ENCODE results near the gene PPAN.

GRCh38 chr19:10138879-10139795, 33.0 kb downstream of the PPAN start:
- TF ChIP-seq SETDB1 (IDR thresholded peaks at IDR 0.05; ENCODE audit: insufficient read length, low read length) (no peak), SP2 (tag by site-specific recombination; IDR thresholded peaks at IDR 0.05) (no peak), ZNF223 (tag by site-specific recombination; IDR thresholded peaks at IDR 0.05) (no peak)
- TF ChIP-seq, protein P1, sequence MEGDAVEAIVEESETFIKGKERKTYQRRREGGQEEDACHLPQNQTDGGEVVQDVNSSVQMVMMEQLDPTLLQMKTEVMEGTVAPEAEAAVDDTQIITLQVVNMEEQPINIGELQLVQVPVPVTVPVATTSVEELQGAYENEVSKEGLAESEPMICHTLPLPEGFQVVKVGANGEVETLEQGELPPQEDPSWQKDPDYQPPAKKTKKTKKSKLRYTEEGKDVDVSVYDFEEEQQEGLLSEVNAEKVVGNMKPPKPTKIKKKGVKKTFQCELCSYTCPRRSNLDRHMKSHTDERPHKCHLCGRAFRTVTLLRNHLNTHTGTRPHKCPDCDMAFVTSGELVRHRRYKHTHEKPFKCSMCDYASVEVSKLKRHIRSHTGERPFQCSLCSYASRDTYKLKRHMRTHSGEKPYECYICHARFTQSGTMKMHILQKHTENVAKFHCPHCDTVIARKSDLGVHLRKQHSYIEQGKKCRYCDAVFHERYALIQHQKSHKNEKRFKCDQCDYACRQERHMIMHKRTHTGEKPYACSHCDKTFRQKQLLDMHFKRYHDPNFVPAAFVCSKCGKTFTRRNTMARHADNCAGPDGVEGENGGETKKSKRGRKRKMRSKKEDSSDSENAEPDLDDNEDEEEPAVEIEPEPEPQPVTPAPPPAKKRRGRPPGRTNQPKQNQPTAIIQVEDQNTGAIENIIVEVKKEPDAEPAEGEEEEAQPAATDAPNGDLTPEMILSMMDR (tag by site-specific recombination; IDR thresholded peaks at IDR 0.05): no peak
